GM12878 (cell line): ENCODE data around the gene CCDC112. TPM values are rescaled to one million over a fixed set of nuclear protein-coding genes. Genes with fewer than 3 reads are reported as not detected.
A peak's percentile ranks its signal among the peaks of the same experiment; 100 is the strongest.

Experiments used
- ATAC-seq: fragments of 200-7000 bp; cut with Tn5 transposase; 3 replicates; pipeline ENCODE4 v1.9.1; 2020; ENCODE audit warnings: mild to moderate bottlenecking, moderate library complexity
- BruUV-seq: library from RNA; stranded (reverse); fragments of 400-500 nt; replicated peaks from 2 replicates; lab custom pipeline; 2021; lab: Mats Ljungman, UMichigan
- CTCF ChIA-PET: fragments of 300-600 bp; sonication (Branson Sonifier 250); formaldehyde crosslinking; extraction: SDS; loops from one replicate; lab custom pipeline; 2021; ENCODE audit warnings: inconsistent platforms; lab: Yijun Ruan, JAX
- POLR2A ChIA-PET: fragments of 350-600 bp; formaldehyde crosslinking; extraction: SDS; loops from one replicate; lab custom pipeline; 2021; ENCODE audit warnings: inconsistent platforms; lab: Charles Lee
- RAD21 ChIA-PET: fragments of 300-600 bp; sonication (Branson Sonifier 250); formaldehyde crosslinking; loops from one replicate; lab custom pipeline; 2023; ENCODE audit warnings: antibody characterized with exemption; ENCODE audit not compliant: unreplicated experiment; lab: Charles Lee
- SMC1A ChIA-PET: fragments of 300-600 bp; sonication (Branson Sonifier 250); formaldehyde crosslinking; loops from one replicate; lab custom pipeline; 2023; ENCODE audit not compliant: unreplicated experiment, uncharacterized antibody; lab: Charles Lee
- DNase-seq: peaks from one replicate; pipeline ENCODE4 v3.0.0-alpha.2; 2011; ENCODE audit warnings: low read depth, low spot score
- FAIRE-seq: peaks from 3 replicates; lab custom pipeline; 2011; peaks lifted over from hg19 to GRCh38; lab: Jason Lieb, UNC
- H2AFZ ChIP-seq: 2 replicates; pipeline ENCODE4 v1.6.0; 2011; ENCODE audit warnings: low read depth, low read length, control low read depth; ENCODE audit not compliant: control insufficient read depth
- H3K27ac ChIP-seq: 2 replicates; pipeline ENCODE4 v1.5.1; 2011; ENCODE audit warnings: control low read depth; ENCODE audit not compliant: control insufficient read depth, insufficient read depth
- H3K27me3 ChIP-seq, 2 experiments: replicated peaks in 1 of 2; 2 replicates each; pipeline versions ENCODE4 v1.6.0 to v1.6.1; 2011; ENCODE audit warnings: low read length in 1 of 2; ENCODE audit not compliant: control insufficient read depth in 2 of 2, insufficient read depth in 2 of 2
- H3K36me3 ChIP-seq, 2 experiments: 2 replicates each; pipeline ENCODE4 v1.5.1; 2011; ENCODE audit warnings: low read length in 1 of 2; ENCODE audit not compliant: control insufficient read depth in 2 of 2, insufficient read depth in 2 of 2
- H3K4me1 ChIP-seq: 2 replicates; pipeline ENCODE4 v1.6.1; 2011; ENCODE audit warnings: mild to moderate bottlenecking, low read length, moderate library complexity, mixed read lengths; ENCODE audit not compliant: control insufficient read depth, insufficient read depth
- H3K4me2 ChIP-seq: 2 replicates; pipeline ENCODE4 v1.6.0; 2011; ENCODE audit warnings: control low read depth; ENCODE audit not compliant: control insufficient read depth, insufficient read depth
- H3K4me3 ChIP-seq: fragments of 200-600 bp; sonication (generic); 2 replicates; pipeline ENCODE4 v1.5.1; 2016
- H3K79me2 ChIP-seq: 2 replicates; pipeline ENCODE4 v1.6.0; 2011; ENCODE audit warnings: low read length; ENCODE audit not compliant: control insufficient read depth, insufficient read depth
- H3K9ac ChIP-seq: 2 replicates; pipeline ENCODE4 v1.8.0; 2011; ENCODE audit warnings: low read length, control low read depth, mixed read lengths; ENCODE audit not compliant: control insufficient read depth, insufficient read depth
- H3K9me3 ChIP-seq: replicated peaks from 3 replicates; pipeline ENCODE4 v1.5.1; 2011; ENCODE audit warnings: mild to moderate bottlenecking, low read length; ENCODE audit not compliant: control insufficient read depth, insufficient read depth
- H4K20me1 ChIP-seq: 2 replicates; pipeline ENCODE4 v1.6.0; 2011; ENCODE audit not compliant: control insufficient read depth, insufficient read depth
- BCL3 ChIP-seq: IDR thresholded peaks from 2 replicates; pipeline ENCODE4 v1.6.1; 2011; ENCODE audit warnings: borderline replicate concordance, low read depth, mild to moderate bottlenecking, moderate library complexity, low read length; ENCODE audit not compliant: insufficient read depth, poor library complexity, severe bottlenecking
- BHLHE40 ChIP-seq, 2 experiments: fragments of 450-650 bp in 1 of 2; IDR thresholded peaks; 2 replicates each; pipeline ENCODE4 v1.6.1; 2011 to 2017; ENCODE audit warnings: low read depth in 2 of 2, borderline replicate concordance in 1 of 2, improper control_type of control experiment in 1 of 2, low read length in 1 of 2, mild to moderate bottlenecking in 1 of 2
- DPF2 ChIP-seq: fragments of 450-650 bp; IDR thresholded peaks from 2 replicates; pipeline ENCODE4 v1.6.1; 2017; ENCODE audit warnings: mild to moderate bottlenecking
- EP300 ChIP-seq, 2 experiments: fragments of 150-350 bp in 1 of 2; IDR thresholded peaks; 2 replicates each; pipeline ENCODE4 v1.6.1; 2011 to 2012; ENCODE audit warnings: low read depth in 2 of 2, low read length in 2 of 2, borderline replicate concordance in 1 of 2, improper control_type of control experiment in 1 of 2, inconsistent platforms in 1 of 2; ENCODE audit not compliant: control insufficient read depth in 1 of 2
- HDAC6 ChIP-seq: fragments of 200-600 bp; sonication (generic); IDR thresholded peaks from one replicate; pipeline ENCODE4 v1.8.0; 2017; ENCODE audit warnings: antibody characterized with exemption; ENCODE audit not compliant: unreplicated experiment
- KAT2A ChIP-seq: conservative IDR thresholded peaks from 2 replicates; pipeline ENCODE4 v1.6.1; 2011; ENCODE audit warnings: low read depth, low read length; ENCODE audit not compliant: control insufficient read depth
- MTA2 ChIP-seq: fragments of 450-650 bp; IDR thresholded peaks from 2 replicates; pipeline ENCODE4 v1.6.1; 2016; ENCODE audit warnings: low read depth, mild to moderate bottlenecking, moderate library complexity
- NFYA ChIP-seq: IDR thresholded peaks from 2 replicates; pipeline ENCODE4 v1.6.1; 2011; ENCODE audit warnings: low read depth, mild to moderate bottlenecking, low read length, improper control_type of control experiment, borderline replicate concordance
- PAX8 ChIP-seq: fragments of 450-650 bp; IDR thresholded peaks from 2 replicates; pipeline ENCODE4 v1.6.1; 2017; ENCODE audit warnings: mild to moderate bottlenecking, moderate library complexity
- PML ChIP-seq: IDR thresholded peaks from 2 replicates; pipeline ENCODE4 v1.6.1; 2012; ENCODE audit warnings: low read length, inconsistent platforms
- POLR2A ChIP-seq: IDR thresholded peaks from 2 replicates; pipeline ENCODE4 v1.6.1; 2011; ENCODE audit warnings: low read depth, mild to moderate bottlenecking, low read length
- POLR2AphosphoS5 ChIP-seq: IDR thresholded peaks from 2 replicates; pipeline ENCODE4 v1.6.1; 2011; ENCODE audit warnings: mild to moderate bottlenecking, low read length, inconsistent platforms
- RUNX3 ChIP-seq: IDR thresholded peaks from 2 replicates; pipeline ENCODE4 v1.6.1; 2012; ENCODE audit warnings: low read length, inconsistent platforms
- TAF1 ChIP-seq: IDR thresholded peaks from 2 replicates; pipeline ENCODE4 v1.6.1; 2011; ENCODE audit warnings: mild to moderate bottlenecking, low read depth, low read length, borderline replicate concordance
- TCF12 ChIP-seq: IDR thresholded peaks from 2 replicates; pipeline ENCODE4 v1.6.1; 2011; ENCODE audit warnings: low read depth, mild to moderate bottlenecking, low read length
- USF2 ChIP-seq: IDR thresholded peaks from 2 replicates; pipeline ENCODE4 v1.6.1; 2011; ENCODE audit warnings: low read depth, low read length, improper control_type of control experiment, borderline replicate concordance
- YY1 ChIP-seq: IDR thresholded peaks from 2 replicates; pipeline ENCODE4 v1.6.1; 2011; ENCODE audit warnings: low read depth, mild to moderate bottlenecking, low read length
- ZNF274 ChIP-seq: IDR thresholded peaks from one replicate; pipeline ENCODE4 v1.8.0; 2011; ENCODE audit not compliant: insufficient read length, insufficient read depth
- in situ Hi-C: fragments of 300-500 bp; cut with MboI; formaldehyde crosslinking; loops from 9 replicates; pipeline ENCODE4 v1.14.3; 2018; ENCODE audit warnings: mixed read lengths
- intact Hi-C: fragments of 100-400 bp; cut with micrococcal nuclease; formaldehyde crosslinking; loops from one replicate; pipeline ENCODE4 v1.14.2; 2022; ENCODE audit not compliant: unreplicated experiment
- polyA plus RNA-seq, 11 experiments: library from polyadenylated mRNA; depleted of rRNA in 4 of 11; unstranded in 6 of 11; stranded (reverse) in 5 of 11; fragments of >200 nt; fragmentation: Nextera tagmentation in 4 of 11; fragmentation: Illumina TruSeq in 1 of 11; extraction: Ambion mirVana in 4 of 11; extraction: Trizol in 1 of 11; gene quantifications; 1 replicate in 1 of 11; 2 replicates in 10 of 11; pipeline versions ENCODE4 v1.2.1 to v1.2.3, GENCODE V29; 2011 to 2016; ENCODE audit warnings: inconsistent platforms in 2 of 11, missing spikeins in 2 of 11, low read depth in 1 of 11
- total RNA-seq, 4 experiments: library from RNA; depleted of rRNA in 3 of 4; stranded (reverse); fragments of >200 nt in 3 of 4; fragmentation: Illumina TruSeq in 1 of 4; extraction: Trizol in 1 of 4; gene quantifications; 2 replicates each; pipeline versions ENCODE4 v1.2.1 to v1.2.3, GENCODE V29; 2013 to 2021

The CCDC112 gene
- total and polyA plus RNA-seq, 10 of the 15 experiments (the other 5 are each of a cell fraction or from before 2014, with no cell fraction given): 0.12 to 2.0 (median 0.58) TPM

- TF ChIP-seq BHLHE40 (IDR thresholded peaks at IDR 0.05; ENCODE audit: borderline replicate concordance in 1 of 2, low read depth in 2 of 2, low read length in 1 of 2) (peak in 1 of 2 experiments; percentile 64; a peak in 2 of 4 replicates), DPF2 (peak; percentile 66; the same call in 1 of the 2 replicates), PML (no peak), POLR2A (peak; percentile 64), EP300 (IDR thresholded peaks at IDR 0.05; ENCODE audit: borderline replicate concordance in 1 of 2, control insufficient read depth in 1 of 2, low read depth in 2 of 2, low read length in 2 of 2) (no peak), MTA2 (no peak), YY1 (peak; percentile 81), RUNX3 (peak; percentile 57), TAF1 (peak; percentile 17; the same call in 1 of the 2 replicates), TCF12 (no peak)
Observed at GRCh38 chr5:115296124-115297022, at the start of gene CCDC112 (continued).

GRCh38 chr5:115345344-115345743 lies 48.9 kb upstream of the CCDC112 start:
- DNase-seq (no peak), ATAC-seq (no peak), FAIRE-seq (no peak)
- Histone ChIP-seq H3K9me3 (no peaks in the 10 kb centered on the region), H3K4me1 (no peaks in the 10 kb centered on the region), H3K9ac (no peak overlapping the region), H3K4me3 (no peak overlapping the region), H3K27me3 (no peaks in the 10 kb centered on the region), H2AFZ (no peak overlapping the region), H4K20me1 (no peaks in the 10 kb centered on the region), H3K36me3 (no peaks in the 10 kb centered on the region), H3K4me2 (no peak overlapping the region), H3K27ac (no peak overlapping the region), H3K79me2 (no peaks in the 10 kb centered on the region)
- ChIA-PET SMC1A (no interaction called here), CTCF (no interaction called here), POLR2A (no interaction called here), RAD21 (no interaction called here)
- TF ChIP-seq BCL3: no peak
- no peak for TF ChIP-seq ZNF274
- TF ChIP-seq NFYA: no peak
- TF ChIP-seq KAT2A: no peak
- TF ChIP-seq PAX8: no peak
- TF ChIP-seq HDAC6: no peak
- no peak for TF ChIP-seq POLR2AphosphoS5
- TF ChIP-seq USF2: no peak
- no TSS peak for BruUV-seq
- intact Hi-C loops: no loop called here
- in situ Hi-C loops: no loop called here
